Bone marrow (tissue), 2 donors: ENCODE measurements around the gene DQX1.
"Not testable (repeated sequence)": the region's sequence is repeated elsewhere in the genome, so short reads cannot be mapped to it uniquely, and the experiment has no call there.

ENCODE experiments used
- DNase-seq, 2 donors: peaks; one replicate each; lab custom pipeline; 2025; lab: John Stamatoyannopoulos, UW

Gene DQX1

GRCh38 chr2:74496997-74497776, 28.8 kb downstream of the DQX1 start:
- no peak for DNase-seq

- no peak for DNase-seq
These were observed 30.6 kb downstream of the DQX1 start for GRCh38 chr2:74495440-74495839.

- DNase-seq: no peak
These were observed 32.5 kb downstream of the DQX1 start for GRCh38 chr2:74493546-74493945.

- no peak for DNase-seq
These were observed 34.1 kb downstream of the DQX1 start for GRCh38 chr2:74491648-74492544.

- DNase-seq: no peak
These were observed 36.1 kb downstream of the DQX1 start for GRCh38 chr2:74489906-74490305.

- no peak for DNase-seq
These were observed 37.2 kb downstream of the DQX1 start for GRCh38 chr2:74488643-74489481.

- DNase-seq: no peak
These were observed 39.9 kb downstream of the DQX1 start for GRCh38 chr2:74486141-74486540.

GRCh38 chr2:74483675-74484164, 42.3 kb downstream of the DQX1 start:
- not testable (repeated sequence) for DNase-seq

GRCh38 chr2:74482801-74483674, 43.0 kb downstream of the DQX1 start, which contains the start of the genes CCDC142 and TTC31:
TSS of gene CCDC142 (minus strand) at chr2:74482998. CDS start at chr2:74482837, 161 bp downstream.
TSS of gene TTC31 (plus strand) at chr2:74483081. CDS start at chr2:74483096, 15 bp downstream.
- peak; percentile 84 to 99 for DNase-seq

- DNase-seq: peak; percentile 63 to 81
These were observed 43.9 kb downstream of the DQX1 start for GRCh38 chr2:74481961-74482800.

GRCh38 chr2:74481431-74481830, 44.6 kb downstream of the DQX1 start:
- DNase-seq: no peak

GRCh38 chr2:74474899-74475298, 51.1 kb downstream of the DQX1 start:
- no peak for DNase-seq

GRCh38 chr2:74474481-74474880, 51.5 kb downstream of the DQX1 start:
- DNase-seq: no peak

GRCh38 chr2:74472945-74473258, 53.1 kb downstream of the DQX1 start:
- no peak for DNase-seq

GRCh38 chr2:74472086-74472944, 53.7 kb downstream of the DQX1 start, which contains the start of gene MRPL53:
TSS of gene MRPL53 (minus strand) at chr2:74472680. CDS start at chr2:74472660, 20 bp downstream.
- peak; percentile 75 to 87 for DNase-seq

GRCh38 chr2:74471332-74472065, 54.5 kb downstream of the DQX1 start:
- DNase-seq: no peak

GRCh38 chr2:74470742-74471141, 55.3 kb downstream of the DQX1 start:
- not testable (repeated sequence) for DNase-seq
